Mesothelial cell of epicardium (in vitro differentiated cells): Measurements from ENCODE around the gene SLC8A1. TPM values are rescaled to one million over a fixed set of nuclear protein-coding genes. Genes with fewer than 3 reads are reported as not detected.
A peak's percentile ranks its signal among the peaks of the same experiment; 100 is the strongest.

ENCODE experiments used
- DNase-seq, 2 experiments: peaks; one replicate each; pipeline ENCODE4 v3.0.0; 2021; ENCODE audit warnings: low spot score in 2 of 2; ENCODE audit not compliant: unreplicated experiment in 2 of 2
- H3K27ac Mint-ChIP-seq: 2 replicates; pipeline ENCODE4 v1.8.0; 2021; ENCODE audit warnings: mixed read lengths
- H3K27me3 Mint-ChIP-seq: 2 replicates; pipeline ENCODE4 v1.8.0; 2021; ENCODE audit warnings: low read depth, mixed read lengths
- H3K36me3 Mint-ChIP-seq: 2 replicates; pipeline ENCODE4 v1.8.0; 2021; ENCODE audit warnings: mixed read lengths
- H3K4me1 Mint-ChIP-seq: 2 replicates; pipeline ENCODE4 v1.8.0; 2021; ENCODE audit warnings: mixed read lengths
- H3K4me3 Mint-ChIP-seq: 2 replicates; pipeline ENCODE4 v1.8.0; 2021; ENCODE audit warnings: mild to moderate bottlenecking, moderate library complexity, mixed read lengths
- H3K9me3 Mint-ChIP-seq: 2 replicates; pipeline ENCODE4 v1.8.0; 2021; ENCODE audit warnings: mixed read lengths
- CTCF ChIP-seq: fragments of 200-600 bp; sonication (generic); IDR thresholded peaks from one replicate; pipeline ENCODE4 v1.5.0; 2021; ENCODE audit warnings: antibody characterized with exemption; ENCODE audit not compliant: unreplicated experiment
- total RNA-seq: library from RNA; stranded (reverse); gene quantifications from 3 replicates; pipeline ENCODE4 v1.2.1, GENCODE V29; 2021

SLC8A1 gene
- total RNA-seq, 1 donor from 2014 or later, result 29.6 TPM

- Mint-ChIP-seq H3K36me3 (no peaks in the 10 kb centered on the region), H3K4me1 (peaks cover 31% of the 10 kb centered on the region), H3K9me3 (no peaks in the 10 kb centered on the region), H3K27me3 (no peaks in the 10 kb centered on the region), H3K27ac (peak overlapping the region; percentile 5), H3K4me3 (no peak overlapping the region)
- DNase-seq, result no peak
- TF ChIP-seq CTCF, result no peak
These were observed 252.1 kb downstream of the SLC8A1 start for GRCh38 chr2:40199771-40200170.

GRCh38 chr2:40197121-40197520 is 254.8 kb downstream of the SLC8A1 start:
- Mint-ChIP-seq H3K27me3 (no peaks in the 10 kb centered on the region), H3K9me3 (no peaks in the 10 kb centered on the region), H3K36me3 (no peaks in the 10 kb centered on the region), H3K27ac (no peak overlapping the region), H3K4me3 (no peak overlapping the region), H3K4me1 (peaks cover 30% of the 10 kb centered on the region)
- no peak for DNase-seq
- TF ChIP-seq CTCF, result no peak

- Mint-ChIP-seq H3K4me1 (peaks cover 21% of the 10 kb centered on the region), H3K27me3 (no peaks in the 10 kb centered on the region), H3K9me3 (no peaks in the 10 kb centered on the region), H3K27ac (peak overlapping the region; percentile 39), H3K36me3 (no peaks in the 10 kb centered on the region), H3K4me3 (no peak overlapping the region)
- TF ChIP-seq CTCF, result no peak
- no peak for DNase-seq
These were observed 258.2 kb downstream of the SLC8A1 start for GRCh38 chr2:40193670-40194026.

GRCh38 chr2:40192864-40193669 is 258.8 kb downstream of the SLC8A1 start:
- Mint-ChIP-seq H3K9me3 (no peaks in the 10 kb centered on the region), H3K27me3 (no peaks in the 10 kb centered on the region), H3K4me3 (no peak overlapping the region), H3K27ac (peak overlapping the region; percentile 39), H3K4me1 (peaks cover 25% of the 10 kb centered on the region), H3K36me3 (no peaks in the 10 kb centered on the region)
- TF ChIP-seq CTCF, result no peak
- DNase-seq, result no peak

- no peaks in the 10 kb centered on the region for H3K9me3 Mint-ChIP-seq
- H3K36me3 Mint-ChIP-seq, result no peaks in the 10 kb centered on the region
- no peak overlapping the region for H3K4me3 Mint-ChIP-seq
- no peak for DNase-seq
- no peak for TF ChIP-seq CTCF
- no peak overlapping the region for H3K27ac Mint-ChIP-seq
- no peaks in the 10 kb centered on the region for H3K27me3 Mint-ChIP-seq
- peaks cover 25% of the 10 kb centered on the region for H3K4me1 Mint-ChIP-seq
These were observed 261.4 kb downstream of the SLC8A1 start for GRCh38 chr2:40190457-40190856.

GRCh38 chr2:40189881-40190280 is 262.0 kb downstream of the SLC8A1 start:
- no peak for DNase-seq
- Mint-ChIP-seq H3K27ac (no peak overlapping the region), H3K36me3 (no peaks in the 10 kb centered on the region), H3K9me3 (no peaks in the 10 kb centered on the region), H3K4me3 (no peak overlapping the region), H3K4me1 (peaks cover 25% of the 10 kb centered on the region), H3K27me3 (no peaks in the 10 kb centered on the region)
- no peak for TF ChIP-seq CTCF
